NCI-H748 (cell line): ENCODE results near the gene JMJD1C.
"Not testable (repeated sequence)": the region's sequence is repeated elsewhere in the genome, so short reads cannot be mapped to it uniquely, and the experiment has no call there.

Experiments
- DNase-seq: peaks from one replicate; lab custom pipeline; 2025; ENCODE audit not compliant: unreplicated experiment; lab: John Stamatoyannopoulos, UW

JMJD1C gene

DNA sequence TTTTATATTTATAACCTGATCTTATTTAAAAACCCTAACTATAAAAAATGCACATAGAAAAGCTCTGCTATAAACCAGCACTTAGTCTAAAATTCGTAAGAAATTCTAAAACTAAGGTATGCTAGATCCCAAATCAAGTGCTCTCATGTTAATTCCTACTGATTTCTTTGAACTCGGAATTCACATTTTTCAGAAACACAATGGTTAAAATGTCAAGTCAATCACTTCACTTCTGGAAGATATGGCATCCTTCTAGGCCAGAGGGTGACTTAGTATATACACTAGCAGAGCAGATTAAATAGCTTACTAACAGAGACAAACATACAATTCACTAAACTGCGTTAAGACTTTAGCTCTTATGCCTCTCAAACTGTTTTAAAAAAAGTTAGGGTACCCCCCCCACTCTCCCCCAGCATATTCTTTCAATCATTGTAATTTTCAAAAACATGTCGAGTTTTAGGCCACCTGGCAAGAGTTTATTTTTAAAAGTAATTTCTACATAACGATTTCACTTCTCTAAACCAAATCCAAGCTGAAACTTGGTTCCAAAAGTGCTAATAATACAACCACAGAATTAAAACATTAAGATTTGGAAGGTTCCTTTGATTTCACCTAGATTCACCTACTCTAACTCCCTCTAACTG lies 203.2 kb downstream of the JMJD1C start:
- no peak for DNase-seq

DNA sequence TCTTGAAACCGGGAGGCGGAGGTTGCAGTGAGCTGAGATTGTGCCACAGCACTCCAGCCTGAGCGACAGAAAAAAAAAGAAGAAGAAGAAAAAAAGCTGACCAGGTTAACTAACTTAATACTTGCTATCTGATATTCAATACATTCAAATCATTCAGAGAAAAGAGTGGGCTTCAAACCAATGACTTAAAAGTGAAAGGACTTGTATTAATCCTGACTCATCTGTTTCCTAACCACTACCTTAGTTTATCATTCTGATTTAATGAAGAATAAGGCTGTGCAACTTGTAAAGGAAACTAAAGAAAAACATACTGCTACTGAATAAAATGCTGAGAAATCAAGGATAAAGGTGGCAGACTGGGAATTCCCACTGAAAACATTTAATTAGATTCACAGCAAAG lies 204.3 kb downstream of the JMJD1C start:
- DNase-seq: no peak

DNA sequence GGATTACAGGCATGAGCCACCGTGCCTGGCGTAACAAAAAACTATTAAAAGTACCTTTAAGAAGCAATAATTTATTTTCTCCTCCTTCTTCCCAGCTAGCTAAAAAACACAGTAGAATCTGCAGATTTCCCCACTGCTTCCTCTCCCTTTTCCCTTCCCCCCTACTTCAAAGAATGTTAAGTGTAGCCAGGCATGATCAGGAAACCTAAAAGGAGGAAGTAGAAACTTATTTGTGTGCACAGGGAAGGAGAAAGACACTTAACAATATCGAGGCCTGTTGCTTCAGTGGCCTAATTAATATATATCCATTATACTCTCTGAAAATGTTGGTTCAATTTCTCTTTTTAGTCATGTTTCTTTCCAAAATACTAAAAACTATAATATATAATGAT lies 204.9 kb downstream of the JMJD1C start:
- no peak for DNase-seq

DNA sequence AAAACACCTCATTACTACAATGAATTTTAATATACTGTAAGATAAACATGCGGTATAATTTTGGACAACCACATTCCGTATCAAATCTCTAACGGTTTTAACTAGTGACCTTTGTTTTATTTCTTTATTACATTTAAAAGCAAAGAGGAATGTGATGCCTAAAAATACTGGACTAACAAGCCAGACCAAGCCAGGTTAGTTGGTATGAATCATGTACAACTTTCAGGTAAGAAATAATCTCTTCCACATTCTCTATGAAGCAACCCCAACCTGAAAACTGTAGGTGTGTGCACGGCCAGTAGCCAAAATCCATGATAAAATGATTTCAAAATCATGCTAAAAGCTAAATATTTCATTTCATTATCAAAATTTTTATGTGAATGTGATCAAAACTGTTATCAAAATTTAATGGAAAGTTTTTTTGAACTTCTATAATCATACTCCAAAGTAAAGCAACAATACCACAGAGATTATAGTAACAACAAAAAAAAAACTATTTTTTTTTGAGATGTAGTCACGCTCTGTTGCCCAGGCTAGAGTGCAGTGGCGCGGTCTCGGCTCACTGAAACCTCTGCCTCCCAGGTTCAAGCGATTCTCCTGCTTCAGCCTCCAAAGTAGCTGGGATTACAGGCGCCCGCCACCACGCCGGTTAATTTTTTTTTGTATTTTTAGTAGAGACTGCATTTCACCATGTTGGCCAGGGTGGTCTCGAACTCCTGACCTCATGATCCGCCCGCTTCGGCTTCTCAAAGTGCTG lies 205.5 kb downstream of the JMJD1C start:
- DNase-seq: no peak

DNA sequence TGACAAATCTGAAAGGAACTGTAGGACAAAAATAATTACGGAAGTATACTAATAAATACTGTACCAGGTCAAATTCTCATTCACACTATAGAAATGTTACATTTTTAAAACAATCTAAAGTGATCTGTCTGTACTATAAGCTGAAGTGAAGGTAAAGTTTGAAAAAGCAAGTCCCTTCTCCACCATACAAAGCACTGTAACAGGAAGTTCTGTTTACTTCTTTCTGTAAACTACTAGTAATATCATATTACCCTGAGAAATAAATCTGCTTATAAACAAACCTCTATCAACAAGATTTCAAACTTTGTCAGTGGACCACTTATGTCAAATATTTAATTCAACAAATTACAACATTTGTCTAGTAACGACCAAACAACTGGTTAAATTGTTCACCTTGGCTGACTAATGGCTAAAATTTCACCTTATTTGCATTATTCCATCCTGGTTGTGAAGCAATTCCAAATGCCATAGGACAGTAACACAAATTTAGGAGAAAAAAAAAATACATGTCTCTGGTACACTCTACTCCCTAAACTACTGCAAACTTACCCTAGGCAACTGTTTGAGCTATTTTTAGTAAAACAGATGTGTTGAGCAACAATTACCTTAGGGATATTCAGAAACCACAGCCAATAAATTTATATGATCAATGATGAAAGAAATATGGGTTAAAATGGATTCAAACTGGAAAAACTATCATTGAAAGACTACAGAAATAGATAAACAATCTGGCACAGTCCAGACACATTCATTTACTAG lies 206.7 kb downstream of the JMJD1C start:
- no peak for DNase-seq

DNA sequence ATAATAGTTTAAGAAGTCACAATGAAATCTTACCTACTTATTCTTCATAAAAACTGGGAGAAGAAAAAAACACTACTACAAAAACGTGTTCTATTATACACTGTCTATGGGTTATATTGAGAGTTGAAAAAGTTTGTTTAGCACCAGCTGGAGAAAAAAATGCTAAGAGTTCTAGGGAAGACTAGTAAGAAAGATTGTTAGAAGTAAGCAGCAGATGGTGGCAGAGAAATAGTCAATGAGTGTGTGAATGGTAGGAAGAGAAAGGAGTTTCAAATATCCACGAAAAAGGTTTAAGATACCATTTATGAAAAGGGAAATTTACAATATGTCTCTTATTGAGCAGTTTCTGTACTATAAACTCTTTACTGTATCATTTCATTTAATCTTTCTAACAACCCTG lies 208.0 kb downstream of the JMJD1C start:
- DNase-seq: no peak

DNA sequence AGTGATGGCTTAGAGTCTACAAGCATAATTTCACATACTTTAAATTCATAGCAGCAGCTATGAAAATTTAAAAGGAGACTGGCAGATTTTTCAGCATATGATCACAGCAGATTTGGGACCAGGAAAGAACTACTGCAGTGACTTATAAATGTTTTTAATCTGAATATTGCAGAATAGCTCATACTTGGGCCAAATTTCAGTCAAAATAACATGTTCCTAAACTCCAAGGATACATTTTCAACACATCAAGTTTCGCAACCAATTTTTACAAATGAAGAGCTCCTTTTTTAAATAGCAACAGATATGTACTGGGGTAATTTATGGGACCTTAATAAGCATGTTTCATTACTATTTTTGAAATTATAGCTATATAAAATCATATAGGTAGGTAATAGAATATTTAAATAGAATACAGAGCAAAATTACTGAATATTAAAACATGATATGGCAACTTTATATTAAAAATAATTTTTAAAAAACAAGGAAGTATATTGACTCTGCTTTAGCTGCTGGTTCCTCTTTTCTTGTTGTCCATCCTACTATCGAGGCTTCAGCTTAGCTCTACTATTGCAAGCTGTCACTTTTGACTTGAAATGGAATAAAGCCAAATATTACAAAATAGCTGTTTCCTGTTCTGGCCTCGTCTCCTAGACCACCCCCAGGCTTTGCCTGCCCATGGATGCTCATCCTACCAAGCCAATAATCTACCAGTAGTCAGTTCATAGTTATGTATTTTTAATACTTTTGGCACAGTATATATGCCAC lies 209.6 kb downstream of the JMJD1C start:
- DNase-seq: no peak

DNA sequence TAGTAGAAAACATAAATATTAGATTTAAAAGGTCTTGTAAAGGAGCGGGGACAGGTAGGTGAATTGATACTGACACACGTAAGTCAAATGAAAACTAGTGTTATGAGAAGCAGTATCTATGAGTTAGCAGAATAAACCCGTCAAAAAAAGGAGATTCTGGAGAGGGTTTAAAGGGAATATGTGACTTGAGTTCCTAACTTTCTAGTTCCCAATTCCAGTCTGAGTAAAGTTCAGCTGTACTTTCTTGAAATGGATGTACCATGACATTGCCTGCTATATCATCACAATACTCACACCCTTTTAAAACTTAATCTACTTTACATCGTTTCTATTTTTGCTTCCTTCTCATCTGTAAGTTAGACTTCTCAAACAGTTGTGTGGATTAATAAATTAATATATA lies 210.5 kb downstream of the JMJD1C start:
- DNase-seq: no peak

DNA sequence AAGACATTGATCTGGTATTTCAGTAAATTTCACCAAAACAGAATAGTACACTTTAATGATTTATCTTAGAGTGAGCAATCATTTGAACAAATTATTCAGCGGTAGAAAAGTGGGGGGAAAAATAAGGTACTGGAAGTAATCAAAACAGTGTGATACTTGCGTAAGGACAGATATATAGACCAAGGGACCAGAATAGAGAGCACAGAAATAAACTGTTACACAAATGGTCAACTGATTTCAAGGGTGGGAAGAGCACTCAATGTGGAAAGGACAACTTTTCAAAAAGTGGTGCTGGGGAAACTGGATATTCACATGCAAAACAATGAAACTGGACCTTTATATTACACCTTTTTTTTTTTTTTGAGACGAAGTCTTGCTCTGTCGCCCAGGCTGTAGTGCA lies 212.7 kb downstream of the JMJD1C start:
- DNase-seq: no peak

DNA sequence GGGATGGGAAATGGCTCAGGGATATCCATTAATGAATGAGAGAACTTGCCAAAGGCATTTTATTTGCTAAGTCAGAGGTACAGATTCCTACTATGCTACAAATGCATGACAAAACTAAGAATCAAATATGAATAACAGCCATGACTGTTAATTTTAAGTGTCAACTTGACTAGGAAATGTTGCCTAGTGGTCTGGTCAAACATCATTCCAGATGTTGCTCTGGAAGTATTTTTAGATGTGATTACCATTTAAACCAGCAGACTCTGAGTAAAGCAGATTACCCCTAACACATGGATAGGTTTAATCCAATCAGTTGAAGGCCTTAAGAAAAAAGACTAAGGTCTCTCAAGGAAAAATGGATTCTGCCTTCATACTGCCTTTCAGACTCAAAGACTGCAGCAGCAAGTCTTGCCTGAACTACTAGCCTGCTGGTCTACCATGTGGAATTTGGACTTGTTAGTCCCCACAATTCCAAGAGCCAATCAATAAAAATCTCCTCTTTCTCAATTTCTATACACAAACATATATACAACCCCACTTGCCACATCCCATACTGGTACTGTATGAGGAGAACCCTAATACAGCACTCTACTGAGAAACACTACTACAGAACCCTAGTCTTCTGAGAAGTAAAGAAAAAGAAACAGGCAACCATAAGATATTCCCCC lies 213.5 kb downstream of the JMJD1C start:
- no peak for DNase-seq

DNA sequence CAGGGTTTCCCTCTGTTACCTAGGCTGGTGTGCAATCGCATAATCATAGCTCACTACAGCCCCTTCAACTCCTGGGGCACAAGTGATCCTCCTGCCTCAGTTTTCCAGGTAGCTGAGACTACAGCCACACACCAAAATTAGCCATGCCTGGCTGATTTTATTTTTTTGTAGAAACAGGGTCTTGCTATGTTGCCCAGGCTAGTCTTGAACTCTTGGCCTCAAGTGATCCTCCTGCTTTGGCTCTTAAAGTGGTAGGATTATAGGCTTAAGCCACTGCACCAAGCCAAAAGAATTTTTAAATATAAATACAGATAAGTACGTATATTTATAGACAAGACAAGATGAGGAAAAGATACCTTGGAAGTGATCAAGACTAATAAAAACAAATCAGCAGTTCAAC lies 215.7 kb downstream of the JMJD1C start:
- no peak for DNase-seq

DNA sequence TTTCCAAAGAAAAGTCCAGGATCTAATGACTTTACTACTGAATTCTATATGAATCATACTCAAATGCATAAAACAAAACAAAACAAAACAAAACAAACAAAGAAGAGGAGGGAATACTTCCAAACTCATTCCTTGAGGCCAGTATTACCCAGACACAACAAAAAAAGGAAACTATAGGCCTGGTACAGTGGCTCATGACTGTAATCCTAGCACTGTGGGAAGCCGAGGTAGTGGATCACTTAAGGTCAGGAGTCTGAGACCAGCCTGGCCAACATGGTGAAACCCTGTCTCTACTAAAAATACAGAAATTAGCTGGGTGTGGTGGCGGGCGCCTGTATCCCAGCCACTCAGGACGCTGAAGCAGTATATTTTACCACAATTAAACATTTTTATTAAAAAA lies 218.0 kb downstream of the JMJD1C start:
- DNase-seq: no peak

DNA sequence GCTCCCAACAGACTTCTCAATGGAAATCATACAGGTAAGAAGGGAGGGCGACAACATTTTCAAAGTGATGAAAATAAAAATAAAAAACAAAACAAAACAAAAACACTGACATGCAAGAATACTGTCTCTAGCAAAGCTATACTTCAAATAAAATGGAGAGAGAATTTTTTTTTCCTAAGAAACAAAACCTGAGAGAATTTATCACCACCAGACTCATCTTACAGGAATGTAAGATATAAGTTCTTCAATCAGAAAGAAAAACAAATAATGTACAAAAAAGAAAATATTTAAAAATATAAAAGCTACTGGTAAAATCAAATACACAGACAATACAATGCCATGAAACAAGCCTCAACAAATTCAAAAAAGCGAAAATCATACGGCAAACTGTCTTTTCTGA lies 219.4 kb downstream of the JMJD1C start:
- no peak for DNase-seq

DNA sequence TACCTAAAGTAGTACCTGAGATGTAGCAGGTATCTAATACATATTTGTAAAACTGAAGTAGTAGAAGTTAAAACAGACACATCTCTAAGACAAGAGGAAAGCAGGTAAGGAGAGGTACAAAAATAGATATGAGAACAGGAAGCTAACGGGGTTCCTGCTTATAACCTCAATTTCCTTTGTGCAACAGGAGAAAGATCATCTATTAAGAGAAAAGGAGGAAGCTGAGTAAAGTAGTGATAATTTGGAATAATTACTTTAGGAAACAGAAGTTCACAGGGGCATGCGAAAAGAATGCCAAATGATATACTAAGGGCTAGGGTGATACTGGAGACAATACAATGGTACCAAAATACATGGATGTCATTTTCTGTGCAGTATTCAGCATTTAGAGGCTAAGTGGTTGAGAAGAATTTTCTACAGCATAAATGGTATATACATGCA lies 223.9 kb downstream of the JMJD1C start:
- DNase-seq: no peak

DNA sequence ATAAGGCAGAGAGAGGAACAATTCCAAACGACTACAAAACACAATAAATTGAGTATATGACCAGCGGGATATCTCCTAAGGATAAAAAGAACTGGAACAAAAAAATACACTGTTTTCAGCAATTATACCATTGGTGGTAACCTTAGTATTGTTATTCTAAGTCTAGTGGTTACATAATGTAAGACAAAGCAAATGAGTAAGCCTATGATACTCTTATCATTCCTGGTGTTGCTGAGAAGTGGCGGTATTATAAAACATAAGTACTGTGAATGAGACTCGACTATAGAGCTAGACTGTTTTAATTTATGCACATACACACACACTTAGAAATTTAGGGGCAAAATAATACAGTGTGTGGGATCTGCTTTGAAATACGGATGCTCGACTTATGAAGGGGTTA lies 225.0 kb downstream of the JMJD1C start:
- no peak for DNase-seq

DNA sequence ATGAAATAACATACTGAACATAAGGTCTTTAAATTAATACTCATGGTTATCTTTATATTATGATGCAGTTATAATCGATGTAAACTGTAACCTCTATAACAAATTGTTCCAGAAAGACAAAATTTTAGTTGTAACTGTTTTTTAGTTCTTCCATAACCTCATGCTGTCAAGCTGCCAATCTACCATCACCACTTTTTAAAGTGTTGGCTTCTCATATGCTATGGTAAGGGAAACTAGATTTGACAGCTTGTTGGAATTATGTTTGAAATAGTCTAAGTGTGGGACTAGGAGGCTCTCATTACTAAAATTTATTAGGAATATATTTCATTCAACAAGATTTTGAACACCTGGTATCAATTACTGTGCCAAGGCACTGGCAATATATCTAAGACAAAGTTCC lies 227.3 kb downstream of the JMJD1C start:
- DNase-seq: no peak

DNA sequence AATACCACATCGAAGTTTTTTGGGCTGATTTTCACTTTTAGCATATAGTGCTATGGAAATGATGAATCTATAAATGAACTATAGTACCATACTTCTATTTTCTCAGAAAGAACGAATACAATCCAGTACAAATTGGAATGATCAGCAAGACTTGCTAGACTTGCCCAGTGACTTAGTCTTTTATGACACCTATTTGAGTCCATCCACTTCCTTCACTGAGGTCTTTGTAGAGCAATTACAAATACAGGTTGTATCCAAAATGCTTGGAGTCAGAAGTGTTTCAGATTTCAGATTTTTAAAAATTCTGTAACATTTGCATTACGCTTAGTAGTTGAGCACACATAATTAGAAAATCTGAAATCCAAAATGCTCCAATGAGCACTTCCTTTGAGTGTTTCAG lies 228.4 kb downstream of the JMJD1C start:
- DNase-seq: no peak

DNA sequence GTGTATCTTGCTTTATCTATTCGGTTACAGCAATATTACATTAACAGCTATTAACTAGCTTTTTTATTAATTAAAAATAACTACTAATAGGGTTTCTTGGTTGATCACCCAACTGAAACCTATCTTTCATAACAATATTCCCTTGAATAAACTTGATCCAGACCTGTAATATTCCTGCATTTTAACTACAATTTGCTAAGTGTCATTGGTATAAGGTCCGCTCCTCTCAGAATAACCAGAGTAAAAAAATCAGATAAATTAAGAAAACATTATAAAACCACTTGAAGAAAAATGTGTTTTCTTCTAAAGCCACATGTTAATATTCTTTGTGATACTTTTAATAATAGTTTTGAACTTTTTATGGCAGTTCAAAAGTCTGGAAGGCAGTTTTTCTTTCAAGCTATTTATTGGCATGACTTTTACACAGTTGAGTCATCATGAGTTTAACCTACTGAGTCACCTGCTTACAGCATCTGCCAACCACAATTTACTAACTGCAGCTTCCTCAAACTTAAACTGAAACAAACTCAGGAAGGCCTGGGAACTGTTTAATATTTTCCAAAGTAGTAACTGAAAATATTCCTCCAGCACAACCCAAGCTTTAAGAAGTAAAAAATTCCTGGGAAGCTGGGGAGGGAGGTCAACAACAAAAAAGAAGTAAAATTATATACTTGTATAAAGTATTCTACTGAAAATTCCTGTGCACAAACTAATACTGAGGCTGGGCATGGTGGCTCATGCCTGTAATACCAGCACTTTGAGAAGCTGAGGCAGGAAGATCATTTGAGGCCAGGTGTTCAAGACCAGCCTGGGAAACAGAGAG lies 229.5 kb downstream of the JMJD1C start:
- no peak for DNase-seq

DNA sequence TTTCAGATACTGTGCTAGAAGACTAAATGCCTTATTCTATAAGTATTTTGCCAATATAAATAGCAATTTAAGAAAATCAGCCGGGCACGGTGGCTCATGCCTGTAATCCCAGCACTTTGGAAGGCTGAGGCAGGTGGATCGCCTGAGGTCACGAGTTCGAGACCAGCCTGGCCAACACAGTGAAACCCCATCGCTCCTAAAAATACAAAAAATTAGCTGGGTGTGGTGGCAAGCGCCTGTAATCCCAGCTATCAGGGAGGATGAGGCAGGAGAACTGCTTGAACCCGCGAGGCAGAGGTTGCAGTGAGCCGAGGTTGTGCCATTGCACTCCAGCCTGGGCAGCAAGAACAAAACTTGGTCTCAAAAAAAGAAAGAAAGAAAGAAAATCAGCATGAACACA lies 230.6 kb downstream of the JMJD1C start:
- DNase-seq: not testable (repeated sequence)

DNA sequence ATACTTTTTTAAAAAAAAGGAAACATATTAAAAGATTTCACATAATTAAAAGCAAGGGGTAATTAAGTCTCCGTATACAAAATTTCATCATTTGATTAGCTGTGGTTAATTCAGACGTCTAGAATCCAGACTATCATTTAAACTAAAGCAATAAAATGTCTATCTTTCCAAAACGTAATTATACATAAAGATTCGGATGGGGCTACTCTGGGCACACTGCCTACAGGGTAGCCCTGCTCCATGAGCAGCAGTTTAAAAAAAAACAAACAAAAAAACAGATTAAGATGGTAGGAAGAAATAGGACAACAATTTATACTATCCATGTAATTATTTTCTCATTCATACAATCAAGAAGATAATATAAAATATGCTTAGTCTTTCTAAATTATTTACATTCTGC lies 236.6 kb downstream of the JMJD1C start:
- DNase-seq: no peak
